Measurements from ENCODE around the gene FNTB.
"Not testable (repeated sequence)": the region's sequence is repeated elsewhere in the genome, so short reads cannot be mapped to it uniquely, and the experiment has no call there.

FNTB gene

DNA sequence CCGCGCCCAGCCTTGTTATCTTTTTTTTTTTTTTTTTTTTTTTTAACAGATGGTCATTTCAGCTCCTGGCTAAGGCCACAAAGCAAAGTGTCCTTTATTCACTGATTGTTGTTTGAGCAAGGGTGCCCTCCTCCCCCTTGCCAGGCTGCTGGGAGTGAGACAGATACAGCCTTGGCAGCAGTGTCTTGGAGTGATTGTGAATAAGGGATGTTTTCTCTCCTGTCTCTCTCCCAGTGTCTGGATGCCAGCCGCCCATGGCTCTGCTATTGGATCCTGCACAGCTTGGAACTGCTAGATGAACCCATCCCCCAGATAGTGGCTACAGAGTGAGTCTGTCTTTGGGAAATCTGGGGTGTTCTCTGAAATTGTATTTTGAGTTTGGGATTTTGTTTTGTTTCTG lies 28.7 kb downstream of the FNTB start:
- DNase-seq (ENCODE audit: low read depth in 2 of 2): no peak

DNA sequence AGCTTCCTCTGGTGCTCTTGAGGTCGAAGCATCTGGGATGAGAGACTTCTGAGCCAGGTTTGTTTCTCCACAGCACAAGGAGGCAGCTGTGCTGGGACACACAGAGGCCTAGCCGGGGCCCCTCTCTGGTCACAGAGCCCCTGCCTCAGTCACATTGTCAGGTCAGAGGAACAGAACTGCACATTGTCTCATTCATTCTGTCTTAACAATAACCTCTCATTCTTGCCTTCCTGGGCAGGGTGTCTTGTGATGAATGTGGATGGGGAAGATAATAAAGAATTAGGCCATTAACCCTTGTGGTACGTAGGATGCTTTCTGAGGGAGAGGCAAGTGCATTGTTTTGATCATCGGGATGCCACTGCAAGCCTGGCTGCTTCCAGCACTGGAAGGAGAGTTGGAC lies 29.8 kb downstream of the FNTB start:
- DNase-seq (ENCODE audit: low read depth in 2 of 2): no peak

GRCh38 chr14:65019944-65020566 lies 33.4 kb downstream of the FNTB start:
- no peak for DNase-seq (ENCODE audit: low read depth in 2 of 2)

GRCh38 chr14:65024957-65025356 lies 38.3 kb downstream of the FNTB start:
- no peak for DNase-seq (ENCODE audit: low read depth in 2 of 2)

- DNase-seq (ENCODE audit: low read depth in 2 of 2): no peak
Observed at GRCh38 chr14:65025818-65026217, 39.1 kb downstream of the FNTB start.

DNA sequence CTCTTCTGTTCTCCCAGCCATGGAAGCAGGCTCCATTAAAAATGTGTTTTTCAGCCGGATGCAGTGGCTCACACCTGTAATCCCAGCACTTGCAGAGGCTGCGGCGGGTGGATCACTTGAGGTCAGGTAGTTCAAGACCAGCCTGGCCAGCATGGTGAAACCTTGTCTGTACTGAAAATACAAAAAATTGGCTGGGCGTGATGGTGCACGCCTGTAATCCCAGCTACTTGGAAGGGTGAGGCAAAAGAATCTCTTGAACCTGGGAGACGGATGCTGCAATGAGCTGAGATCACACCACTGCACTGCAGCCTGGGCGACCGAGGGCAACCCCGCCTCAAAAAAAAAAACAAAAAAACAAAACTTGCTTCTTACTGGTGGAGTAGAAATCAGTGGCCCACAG lies 39.8 kb downstream of the FNTB start:
- no peak for DNase-seq (ENCODE audit: low read depth in 2 of 2)

DNA sequence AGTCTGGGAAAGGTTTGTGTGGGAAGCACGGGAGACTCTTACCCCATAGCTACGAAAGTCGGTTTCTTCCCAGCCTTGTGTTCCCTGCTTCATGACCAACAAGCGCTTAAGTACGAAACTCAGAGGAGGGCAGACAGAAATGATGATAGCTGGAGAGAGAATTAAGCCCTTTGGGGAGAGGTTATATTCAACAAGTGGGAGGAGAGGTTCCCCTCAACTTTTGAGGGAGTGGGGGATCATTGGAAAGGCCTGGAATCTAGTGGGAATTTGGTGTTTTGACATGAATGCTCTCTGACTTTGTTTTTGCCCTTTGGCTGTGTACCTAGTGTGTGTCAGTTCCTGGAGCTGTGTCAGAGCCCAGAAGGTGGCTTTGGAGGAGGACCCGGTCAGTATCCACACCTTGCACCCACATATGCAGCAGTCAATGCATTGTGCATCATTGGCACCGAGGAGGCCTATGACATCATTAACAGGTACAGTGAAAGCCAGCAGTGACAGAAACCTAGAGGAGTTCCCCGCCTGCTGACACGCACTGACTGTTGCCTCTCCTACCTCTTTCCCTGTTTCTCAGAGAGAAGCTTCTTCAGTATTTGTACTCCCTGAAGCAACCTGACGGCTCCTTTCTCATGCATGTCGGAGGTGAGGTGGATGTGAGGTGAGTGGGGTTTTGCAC lies 40.6 kb downstream of the FNTB start:
- DNase-seq (ENCODE audit: low read depth in 2 of 2): no peak

GRCh38 chr14:65028937-65029336 lies 42.2 kb downstream of the FNTB start:
- DNase-seq (ENCODE audit: low read depth in 2 of 2): no peak

DNA sequence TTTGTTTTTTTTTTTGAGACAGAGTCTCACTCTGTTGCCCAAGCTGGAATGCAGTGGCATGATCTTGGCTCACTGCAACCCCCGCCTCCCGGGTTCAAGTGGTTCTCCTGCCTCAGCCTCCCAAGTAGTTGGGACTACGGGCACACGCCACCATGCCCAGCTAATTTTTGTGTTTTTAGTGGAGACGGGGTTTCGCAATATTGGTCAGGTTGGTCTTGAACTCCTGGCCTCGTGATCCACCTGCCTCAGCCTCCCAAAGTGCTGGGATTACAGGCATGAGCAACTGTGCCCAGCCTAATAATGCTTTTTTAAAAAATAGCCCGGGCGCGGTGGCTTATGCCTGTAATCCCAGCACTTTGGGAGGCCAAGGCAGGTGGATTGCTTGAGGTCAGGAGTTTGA lies 44.6 kb downstream of the FNTB start:
- DNase-seq (ENCODE audit: low read depth in 2 of 2): not testable (repeated sequence)

- DNase-seq (ENCODE audit: low read depth in 2 of 2): no peak
Observed at GRCh38 chr14:65032319-65032718, 45.6 kb downstream of the FNTB start.

DNA sequence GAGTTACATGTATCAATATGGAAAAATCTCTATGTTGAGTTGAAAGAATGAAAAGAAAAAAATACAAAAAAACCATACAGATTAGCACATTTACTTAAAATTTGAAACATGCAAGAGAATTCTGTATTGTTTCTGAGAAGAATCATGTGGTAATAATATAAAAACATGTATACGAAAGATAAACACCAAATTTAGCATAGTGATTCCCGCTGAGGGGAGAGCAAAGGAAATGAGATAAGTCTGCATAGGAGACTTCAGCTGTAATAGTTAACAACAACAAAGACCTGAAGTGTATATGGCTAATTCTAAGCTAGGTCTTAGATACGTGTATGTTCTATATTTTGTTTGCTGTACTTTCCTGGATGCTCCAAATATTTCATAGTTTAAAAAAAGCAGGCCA lies 46.5 kb downstream of the FNTB start:
- no peak for DNase-seq (ENCODE audit: low read depth in 2 of 2)

GRCh38 chr14:65034021-65034420 lies 47.3 kb downstream of the FNTB start:
- DNase-seq (ENCODE audit: low read depth in 2 of 2): no peak

DNA sequence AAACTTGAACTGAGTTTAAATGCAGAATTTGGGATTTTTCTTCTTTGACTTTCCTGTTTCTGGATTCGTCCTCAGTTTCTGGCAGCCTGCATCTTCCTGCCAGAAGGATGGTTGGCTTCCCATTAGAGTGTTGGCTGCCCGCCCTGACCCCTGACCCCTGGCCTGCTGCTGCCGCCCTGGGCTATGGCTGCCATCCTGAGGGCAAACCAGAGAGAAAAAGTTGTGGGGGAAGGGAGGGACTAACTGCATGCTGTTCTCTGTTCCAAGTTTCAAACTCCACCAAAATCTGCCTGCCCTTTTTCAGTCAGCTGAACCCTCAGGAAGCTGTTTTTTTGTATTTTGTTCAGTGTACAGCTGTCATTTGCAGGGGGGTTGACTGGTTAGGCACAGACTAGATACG lies 48.4 kb downstream of the FNTB start:
- DNase-seq (ENCODE audit: low read depth in 2 of 2): no peak

GRCh38 chr14:65038966-65039365 lies 52.3 kb downstream of the FNTB start:
- no peak for DNase-seq (ENCODE audit: low read depth in 2 of 2)

- DNase-seq (ENCODE audit: low read depth in 2 of 2): no peak
Observed at GRCh38 chr14:65040666-65041433, 54.2 kb downstream of the FNTB start.

GRCh38 chr14:65041434-65041915 lies 54.8 kb downstream of the FNTB start:
- DNase-seq (ENCODE audit: low read depth in 2 of 2): no peak

GRCh38 chr14:65042296-65042695 lies 55.6 kb downstream of the FNTB start:
- DNase-seq (ENCODE audit: low read depth in 2 of 2): no peak

DNA sequence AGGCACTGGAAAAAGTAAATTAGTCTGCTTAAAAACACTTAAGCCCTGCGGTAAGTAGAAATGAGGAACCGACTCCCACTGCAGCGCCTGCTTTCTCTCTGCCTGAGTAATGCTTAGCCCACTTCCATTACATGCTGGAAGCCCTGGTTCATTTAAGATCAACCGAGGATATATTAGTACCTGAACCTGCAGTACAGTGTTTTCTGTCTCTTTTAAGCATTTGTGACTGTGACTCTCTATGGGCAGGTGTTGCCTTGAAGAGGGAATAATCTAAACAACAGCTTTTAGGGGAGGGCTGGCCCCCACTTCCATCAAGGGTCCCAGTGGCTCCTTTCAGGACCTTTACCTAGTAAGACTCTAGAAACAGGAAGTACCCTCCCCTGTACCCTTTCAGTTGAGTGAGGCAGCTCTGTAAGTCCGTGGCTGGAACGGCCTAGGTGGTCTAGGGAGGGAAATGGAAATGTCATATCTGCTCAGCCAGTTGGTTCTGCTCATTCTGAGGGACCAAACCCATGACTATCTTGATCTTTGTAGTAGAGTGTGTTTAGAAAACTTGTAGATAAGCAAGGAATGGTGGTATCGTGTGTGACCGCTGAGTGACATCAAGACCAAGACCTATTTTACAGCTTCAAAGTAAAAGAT lies 56.2 kb downstream of the FNTB start:
- DNase-seq (ENCODE audit: low read depth in 2 of 2): no peak

- DNase-seq (ENCODE audit: low read depth in 2 of 2): no peak
Observed at GRCh38 chr14:65043893-65044595, 57.3 kb downstream of the FNTB start.

DNA sequence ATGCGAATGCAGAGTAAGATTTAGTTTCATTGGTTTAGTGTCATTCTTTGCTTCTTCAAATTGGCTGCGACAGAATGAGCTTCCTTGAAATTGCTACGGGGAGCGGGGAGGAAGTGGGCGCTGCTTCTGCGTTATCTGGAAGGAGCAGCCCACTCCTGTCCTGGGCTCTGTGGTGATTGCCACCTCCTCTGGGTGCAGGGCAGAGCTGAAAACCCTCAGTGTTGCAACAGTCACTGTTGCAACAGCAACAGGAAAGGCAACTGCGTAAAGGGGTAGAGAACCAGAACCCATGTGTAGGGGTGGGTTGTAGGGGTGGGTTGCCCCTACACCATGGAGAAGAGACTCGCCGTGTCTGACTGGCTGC lies 57.9 kb downstream of the FNTB start:
- DNase-seq (ENCODE audit: low read depth in 2 of 2): no peak

DNA sequence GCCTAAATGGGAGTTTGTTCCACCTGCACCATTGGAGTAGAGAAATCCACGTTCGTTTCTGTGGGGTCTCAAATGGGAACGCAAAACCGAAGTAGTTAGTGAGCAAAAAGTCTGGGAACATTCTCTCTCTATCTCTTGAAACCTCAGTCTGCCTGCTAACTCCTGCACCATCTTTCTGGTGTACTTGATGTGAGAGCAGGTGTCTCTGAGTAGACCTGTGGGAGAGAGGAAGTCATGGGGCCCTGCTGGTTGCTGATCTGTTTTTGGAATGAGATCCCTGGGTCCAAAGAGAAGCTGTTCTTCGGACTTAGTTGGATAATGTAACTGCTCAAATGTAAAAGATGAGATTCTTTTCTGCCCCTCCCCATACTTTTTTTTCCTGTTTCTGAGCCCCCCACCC lies 58.3 kb downstream of the FNTB start:
- DNase-seq (ENCODE audit: low read depth in 2 of 2): no peak

DNA sequence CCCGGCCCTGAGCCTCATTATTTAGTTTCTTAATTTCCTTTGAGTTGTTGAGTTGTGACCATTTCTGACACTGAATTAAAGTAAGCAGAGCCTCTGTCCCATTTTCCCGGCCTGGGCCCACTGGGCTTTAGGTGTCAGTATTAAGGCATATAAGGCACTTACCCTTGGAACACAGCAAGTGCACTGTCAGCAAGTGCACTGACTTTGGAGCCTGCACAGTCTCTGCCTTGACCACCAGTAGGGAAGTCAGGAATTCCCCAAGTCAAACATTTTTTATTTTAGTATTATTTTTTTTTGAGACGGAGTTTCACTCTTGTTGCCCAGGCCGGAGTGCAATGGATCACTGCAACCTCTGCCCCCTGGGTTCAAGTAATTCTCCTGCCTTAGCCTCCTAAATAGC lies 59.0 kb downstream of the FNTB start:
- no peak for DNase-seq (ENCODE audit: low read depth in 2 of 2)

Measured in stimulated activated CD8-positive, alpha-beta memory T cell treated with anti-CD3 and anti-CD28 coated beads, Interleukin-7, amount 100 ng/mL, for 4 hours (primary cell).